ENCODE measurements around the gene SEPTIN12.

GRCh38 chr16:4777339-4778049, 10.7 kb downstream of the SEPTIN12 start:
- TF ChIP-seq GATA3 (IDR thresholded peaks at IDR 0.05; ENCODE audit: low read depth, low read length) (no peak), GATA2 (IDR thresholded peaks at IDR 0.05; ENCODE audit: low read depth, low read length) (no peak)
